ENCODE measurements around the gene MAN2C1.
"Not testable (repeated sequence)": the region's sequence is repeated elsewhere in the genome, so short reads cannot be mapped to it uniquely, and the experiment has no call there.

MAN2C1 gene

GRCh38 chr15:75397494-75397893 lies 29.1 kb upstream of the MAN2C1 start:
- TF ChIP-seq CTCF (IDR thresholded peaks at IDR 0.05), result no peak
- H3K36me3 ChIP-seq (ENCODE audit: control insufficient read depth, insufficient read depth, low read length), result no peaks in the 10 kb centered on the region
- no peak overlapping the region for H3K27ac ChIP-seq

GRCh38 chr15:75389791-75390382 lies 21.5 kb upstream of the MAN2C1 start:
- TF ChIP-seq CTCF (IDR thresholded peaks at IDR 0.05), result no peak
- Histone ChIP-seq H3K4me2 (ENCODE audit: low read length) (no peak overlapping the region), H3K27ac (no peak overlapping the region), H3K4me3 (ENCODE audit: low read depth, low read length) (no peak overlapping the region), H3K79me2 (no peaks in the 10 kb centered on the region), H2AFZ (no peak overlapping the region), H3K4me1 (no peaks in the 10 kb centered on the region), H3K27me3 (ENCODE audit: control insufficient read depth, insufficient read depth, low read length) (no peaks in the 10 kb centered on the region), H3K9ac (no peak overlapping the region), H3K36me3 (ENCODE audit: control insufficient read depth, insufficient read depth, low read length) (no peaks in the 10 kb centered on the region), H3K9me3 (ENCODE audit: control insufficient read depth, low read length) (no peaks in the 10 kb centered on the region)

More at GRCh38 chr15:75397494-75397893, 29.1 kb upstream of the MAN2C1 start:
- Histone ChIP-seq H3K9ac (no peak overlapping the region), H3K9me3 (ENCODE audit: control insufficient read depth, low read length) (no peaks in the 10 kb centered on the region), H3K79me2 (no peaks in the 10 kb centered on the region), H2AFZ (no peak overlapping the region), H3K4me3 (ENCODE audit: low read depth, low read length) (no peak overlapping the region), H3K27me3 (ENCODE audit: control insufficient read depth, insufficient read depth, low read length) (no peaks in the 10 kb centered on the region), H3K4me2 (ENCODE audit: low read length) (no peak overlapping the region), H3K4me1 (no peaks in the 10 kb centered on the region)

GRCh38 chr15:75383986-75384385 lies 15.6 kb upstream of the MAN2C1 start:
- H3K79me2 ChIP-seq; H3K27me3 ChIP-seq (ENCODE audit: control insufficient read depth, insufficient read depth, low read length); H3K9me3 ChIP-seq (ENCODE audit: control insufficient read depth, low read length); H3K4me2 ChIP-seq (ENCODE audit: low read length); H3K4me1 ChIP-seq; H2AFZ ChIP-seq; H3K9ac ChIP-seq; H3K4me3 ChIP-seq (ENCODE audit: low read depth, low read length); H3K27ac ChIP-seq; H3K36me3 ChIP-seq (ENCODE audit: control insufficient read depth, insufficient read depth, low read length): not testable (repeated sequence)

- no peak overlapping the region for H2AFZ ChIP-seq
- no peaks in the 10 kb centered on the region for H3K4me1 ChIP-seq
- no peaks in the 10 kb centered on the region for H3K36me3 ChIP-seq (ENCODE audit: control insufficient read depth, insufficient read depth, low read length)
- no peaks in the 10 kb centered on the region for H3K9me3 ChIP-seq (ENCODE audit: control insufficient read depth, low read length)
- no peaks in the 10 kb centered on the region for H3K79me2 ChIP-seq
- no peak overlapping the region for H3K4me3 ChIP-seq (ENCODE audit: low read depth, low read length)
- no peaks in the 10 kb centered on the region for H3K27me3 ChIP-seq (ENCODE audit: control insufficient read depth, insufficient read depth, low read length)
- no peak for TF ChIP-seq CTCF (IDR thresholded peaks at IDR 0.05)
- H3K27ac ChIP-seq, result no peak overlapping the region
- no peak overlapping the region for H3K4me2 ChIP-seq (ENCODE audit: low read length)
- no peak overlapping the region for H3K9ac ChIP-seq
These were observed 12.4 kb upstream of the MAN2C1 start for GRCh38 chr15:75380773-75381172.

GRCh38 chr15:75371901-75372688 lies 3.7 kb upstream of the MAN2C1 start:
- H2AFZ ChIP-seq, result no peak overlapping the region
- no peaks in the 10 kb centered on the region for H3K9me3 ChIP-seq (ENCODE audit: control insufficient read depth, low read length)
- H3K4me1 ChIP-seq, result peaks cover 4% of the 10 kb centered on the region
- no peak for TF ChIP-seq CTCF (IDR thresholded peaks at IDR 0.05)
- no peaks in the 10 kb centered on the region for H3K36me3 ChIP-seq (ENCODE audit: control insufficient read depth, insufficient read depth, low read length)
- no peak overlapping the region for H3K4me2 ChIP-seq (ENCODE audit: low read length)
- no peak overlapping the region for H3K27ac ChIP-seq
- no peak overlapping the region for H3K9ac ChIP-seq
- H3K4me3 ChIP-seq (ENCODE audit: low read depth, low read length), result no peak overlapping the region
- H3K79me2 ChIP-seq, result no peaks in the 10 kb centered on the region
- H3K27me3 ChIP-seq (ENCODE audit: control insufficient read depth, insufficient read depth, low read length), result no peaks in the 10 kb centered on the region

Data from parathyroid adenoma (tissue), 2 donors.